ENCODE data around the gene SNX24.

- TF ChIP-seq CTCF (IDR thresholded peaks at IDR 0.05; ENCODE audit: borderline replicate concordance, extremely low read depth, low read length, poor library complexity, severe bottlenecking) (no peak), EZH2 (IDR thresholded peaks at IDR 0.05; ENCODE audit: borderline replicate concordance, low read depth, low read length, severe bottlenecking) (no peak)
Observed at GRCh38 chr5:122849771-122850170, 4.4 kb downstream of the SNX24 start.

Measured in DND-41 (cell line).